HepG2 (cell line): Measurements from ENCODE around the gene EMC9. TPM values are rescaled to one million over a fixed set of nuclear protein-coding genes. Genes with fewer than 3 reads are reported as not detected.

Experiments used
- BRF2 ChIP-seq: sonication (generic); formaldehyde crosslinking; IDR thresholded peaks from 2 replicates; pipeline ENCODE4 v1.8.1; 2022; ENCODE audit warnings: mild to moderate bottlenecking, missing genetic modification reagents
- CBX5 ChIP-seq: sonication (generic); formaldehyde crosslinking; IDR thresholded peaks from 2 replicates; pipeline ENCODE4 v1.4.0; 2020; ENCODE audit warnings: missing genetic modification reagents, borderline replicate concordance
- CEBPG ChIP-seq: IDR thresholded peaks from 2 replicates; pipeline ENCODE4 v1.6.1; 2016
- CENPBD1 ChIP-seq: sonication (generic); formaldehyde crosslinking; IDR thresholded peaks from 2 replicates; pipeline ENCODE4 v1.8.0; 2022; ENCODE audit warnings: missing genetic modification reagents, low read depth, mild to moderate bottlenecking, borderline replicate concordance
- ELF3 ChIP-seq: IDR thresholded peaks from 2 replicates; pipeline ENCODE4 v1.6.1; 2016; ENCODE audit warnings: missing genetic modification reagents, missing compliant biosample characterization
- ETV6 ChIP-seq: sonication (generic); formaldehyde crosslinking; conservative IDR thresholded peaks from 2 replicates; pipeline ENCODE4 v1.4.0; 2020; ENCODE audit warnings: missing genetic modification reagents
- HCFC1 ChIP-seq: fragments of 150-350 bp; IDR thresholded peaks from 2 replicates; pipeline ENCODE4 v1.6.1; 2014; ENCODE audit warnings: low read depth, low read length
- HIVEP1 ChIP-seq: sonication (generic); formaldehyde crosslinking; IDR thresholded peaks from 2 replicates; pipeline ENCODE4 v1.4.0; 2020; ENCODE audit warnings: mild to moderate bottlenecking, missing genetic modification reagents
- KLF16 ChIP-seq, 2 experiments: sonication (generic) in 1 of 2; formaldehyde crosslinking in 1 of 2; IDR thresholded peaks; 2 replicates each; pipeline versions ENCODE4 v1.6.1 to v1.8.0; 2016 to 2023; ENCODE audit warnings: missing genetic modification reagents in 2 of 2, missing compliant biosample characterization in 1 of 2
- MAFK ChIP-seq, 2 experiments: IDR thresholded peaks in 1 of 2; conservative IDR thresholded peaks in 1 of 2; 2 replicates each; pipeline ENCODE4 v1.6.1; 2011; ENCODE audit warnings: improper control_type of control experiment in 2 of 2, low read length in 2 of 2
- MTF1 ChIP-seq: sonication (generic); formaldehyde crosslinking; IDR thresholded peaks from 2 replicates; pipeline ENCODE4 v1.5.0; 2020; ENCODE audit warnings: missing genetic modification reagents
- MXD4 ChIP-seq: IDR thresholded peaks from 2 replicates; pipeline ENCODE4 v1.6.1; 2016; ENCODE audit warnings: mild to moderate bottlenecking, missing biosample characterization, missing genetic modification reagents
- MYC ChIP-seq: sonication (generic); formaldehyde crosslinking; IDR thresholded peaks from 2 replicates; pipeline ENCODE4 v1.9.0; 2021; ENCODE audit warnings: missing genetic modification reagents, borderline replicate concordance
- PAXIP1 ChIP-seq: sonication (generic); formaldehyde crosslinking; conservative IDR thresholded peaks from 2 replicates; pipeline ENCODE4 v1.4.0; 2020; ENCODE audit warnings: mild to moderate bottlenecking, missing genetic modification reagents, moderate library complexity
- SATB2 ChIP-seq: sonication (generic); formaldehyde crosslinking; IDR thresholded peaks from 2 replicates; pipeline ENCODE4 v1.5.0; 2020; ENCODE audit warnings: missing genetic modification reagents
- TFE3 ChIP-seq: IDR thresholded peaks from 2 replicates; pipeline ENCODE4 v1.6.1; 2016
- TP53 ChIP-seq: sonication (generic); formaldehyde crosslinking; conservative IDR thresholded peaks from 2 replicates; pipeline ENCODE4 v1.4.0; 2020; ENCODE audit warnings: missing genetic modification reagents
- ZNF317 ChIP-seq: sonication (generic); formaldehyde crosslinking; IDR thresholded peaks from 2 replicates; pipeline ENCODE4 v1.5.0; 2020; ENCODE audit warnings: mild to moderate bottlenecking, missing genetic modification reagents
- ZNF441 ChIP-seq: sonication (generic); formaldehyde crosslinking; IDR thresholded peaks from 2 replicates; pipeline ENCODE4 v1.7.0; 2021; ENCODE audit warnings: missing genetic modification reagents, borderline replicate concordance
- ZNF766 ChIP-seq: sonication (generic); formaldehyde crosslinking; IDR thresholded peaks from 2 replicates; pipeline ENCODE4 v1.5.0; 2020; ENCODE audit warnings: missing genetic modification reagents, borderline replicate concordance
- ZNF770 ChIP-seq: sonication (generic); formaldehyde crosslinking; IDR thresholded peaks from 2 replicates; pipeline ENCODE4 v1.5.0; 2020; ENCODE audit warnings: mild to moderate bottlenecking, missing genetic modification reagents
- polyA plus RNA-seq, 8 experiments: library from polyadenylated mRNA; depleted of rRNA in 3 of 8; stranded (reverse) in 7 of 8; unstranded in 1 of 8; fragments of >200 nt; fragmentation: Illumina TruSeq in 4 of 8; extraction: Trizol in 4 of 8; gene quantifications; 2 replicates each; pipeline versions ENCODE4 v1.2.1 to v1.2.3, GENCODE V29; 2011 to 2016; ENCODE audit warnings: low read depth in 4 of 8, missing spikeins in 1 of 8, mixed read lengths in 1 of 8; ENCODE audit not compliant: insufficient read depth in 1 of 8
- total RNA-seq, 5 experiments: library from RNA; depleted of rRNA; stranded (reverse); fragments of >200 nt; fragmentation: Illumina TruSeq; extraction: Trizol; gene quantifications; 2 replicates each; pipeline ENCODE4 v1.2.3, GENCODE V29; 2016; ENCODE audit warnings: low read depth in 1 of 5

The EMC9 gene
- total and polyA plus RNA-seq, 2 of the 13 experiments (the other 11 are each of a cell fraction or from before 2014, with no cell fraction given), result 60.5 to 78.7 TPM

- TF ChIP-seq CBX5 (CRISPR knock-in tag) (peak; percentile 98), TP53 (CRISPR knock-in tag) (no peak; the same call in 1 of the 2 replicates), ELF3 (CRISPR knock-in tag) (peak; percentile 93), CENPBD1 (CRISPR knock-in tag) (no peak), KLF16 (CRISPR knock-in tag; IDR thresholded peaks at IDR 0.05) (peak in 1 of 2 experiments; percentile 99; a peak in 2 of 4 replicates), MTF1 (CRISPR knock-in tag) (peak; percentile 42; the same call in 1 of the 2 replicates), BRF2 (peak; percentile 95), MAFK (conservative IDR thresholded peaks at IDR 0.05 in 1 of 2, IDR thresholded peaks at IDR 0.05 in 1 of 2; ENCODE audit: low read length in 2 of 2) (peak; percentile 10 to 29; a peak in 2 of 4 replicates), MXD4 (CRISPR knock-in tag) (peak; percentile 99), CEBPG (CRISPR knock-in tag) (peak; percentile 87), ZNF766 (peak; percentile 92), ZNF317 (CRISPR knock-in tag) (peak; percentile 94), MYC (CRISPR knock-in tag) (peak; percentile 100), PAXIP1 (peak; percentile 70), ZNF770 (CRISPR knock-in tag) (no peak; the same call in 1 of the 2 replicates), ETV6 (peak; percentile 87), HCFC1 (peak; percentile 45), ZNF441 (CRISPR knock-in tag) (peak; percentile 78), TFE3 (CRISPR knock-in tag) (peak; percentile 99), SATB2 (CRISPR knock-in tag) (peak; percentile 95), HIVEP1 (CRISPR knock-in tag) (peak; percentile 98)
These were observed 26.6 kb downstream of the EMC9 start, which contains the start of the genes DCAF11 and NRL (continued) for GRCh38 chr14:24114532-24115421.
